Fibroblast of skin of scalp (primary cell): ENCODE measurements around the gene MT2A. TPM values are rescaled to one million over a fixed set of nuclear protein-coding genes. Genes with fewer than 3 reads are reported as not detected.
A peak's percentile ranks its signal among the peaks of the same experiment; 100 is the strongest.
"Not testable (repeated sequence)": the region's sequence is repeated elsewhere in the genome, so short reads cannot be mapped to it uniquely, and the experiment has no call there.

Experiments
- DNase-seq: peaks from one replicate; pipeline ENCODE4 v3.0.0-alpha.2; 2013
- polyA plus RNA-seq, 2 experiments: library from polyadenylated mRNA; unstranded; fragments of 120-200 nt; gene quantifications; one replicate each; pipeline ENCODE4 v1.2.1, GENCODE V29; 2013; ENCODE audit not compliant: insufficient read length in 2 of 2

Gene MT2A
- polyA plus RNA-seq (2013, experiment 1 of 2; ENCODE audit: insufficient read length) = 99.6 TPM
- 96.3 TPM for polyA plus RNA-seq (2013, experiment 2 of 2; ENCODE audit: insufficient read length)

DNA sequence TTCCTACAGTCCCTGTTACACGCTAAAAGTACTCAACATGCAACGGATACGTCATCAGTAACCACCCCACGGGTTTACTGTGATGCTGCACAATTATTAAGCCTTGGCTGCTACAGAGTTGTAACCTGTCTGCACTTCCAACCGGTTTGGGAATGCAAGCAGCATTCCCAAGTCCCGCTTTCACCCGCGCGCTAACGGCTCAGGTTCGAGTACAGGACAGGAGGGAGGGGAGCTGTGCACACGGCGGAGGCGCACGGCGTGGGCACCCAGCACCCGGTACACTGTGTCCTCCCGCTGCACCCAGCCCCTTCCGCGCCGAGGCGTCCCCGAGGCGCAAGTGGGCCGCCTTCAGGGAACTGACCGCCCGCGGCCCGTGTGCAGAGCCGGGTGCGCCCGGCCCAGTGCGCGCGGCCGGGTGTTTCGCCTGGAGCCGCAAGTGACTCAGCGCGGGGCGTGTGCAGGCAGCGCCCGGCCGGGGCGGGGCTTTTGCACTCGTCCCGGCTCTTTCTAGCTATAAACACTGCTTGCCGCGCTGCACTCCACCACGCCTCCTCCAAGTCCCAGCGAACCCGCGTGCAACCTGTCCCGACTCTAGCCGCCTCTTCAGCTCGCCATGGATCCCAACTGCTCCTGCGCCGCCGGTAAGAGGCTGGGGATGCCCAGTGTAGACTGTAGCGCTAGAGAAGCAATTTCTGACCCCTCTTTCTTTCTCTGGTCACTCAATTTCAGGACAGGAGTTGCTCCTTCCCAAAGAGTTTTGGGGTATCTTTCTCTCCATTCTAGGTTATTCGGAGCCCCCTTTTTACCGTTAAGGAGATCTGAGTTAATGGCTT, at the start of gene MT2A:
Gene MT2A, plus strand, starts transcription at position 542 of the 833 bp plus-strand sequence. Its CDS starts 72 bp downstream, at position 614.
- peak; percentile 96 for DNase-seq

DNA sequence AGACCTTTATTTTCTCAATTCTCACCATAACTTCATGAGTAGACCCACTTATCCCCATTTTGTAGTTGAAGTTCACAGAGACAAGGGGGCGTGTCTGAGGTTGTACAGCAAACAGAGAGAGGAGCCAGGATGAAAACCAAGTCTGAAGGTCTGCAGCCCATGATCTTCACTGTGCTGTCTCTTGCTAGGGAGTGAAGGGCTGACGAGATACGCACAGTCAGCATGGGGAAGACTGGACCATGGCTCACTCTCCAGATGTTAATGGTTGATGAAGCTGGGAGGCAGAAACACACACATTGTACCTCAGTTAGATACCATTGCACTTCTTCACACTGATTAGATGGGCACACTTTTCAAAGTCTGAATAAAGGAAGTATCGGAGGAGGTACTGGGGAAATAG, 49.3 kb upstream of the MT2A start:
- DNase-seq = no peak

DNA sequence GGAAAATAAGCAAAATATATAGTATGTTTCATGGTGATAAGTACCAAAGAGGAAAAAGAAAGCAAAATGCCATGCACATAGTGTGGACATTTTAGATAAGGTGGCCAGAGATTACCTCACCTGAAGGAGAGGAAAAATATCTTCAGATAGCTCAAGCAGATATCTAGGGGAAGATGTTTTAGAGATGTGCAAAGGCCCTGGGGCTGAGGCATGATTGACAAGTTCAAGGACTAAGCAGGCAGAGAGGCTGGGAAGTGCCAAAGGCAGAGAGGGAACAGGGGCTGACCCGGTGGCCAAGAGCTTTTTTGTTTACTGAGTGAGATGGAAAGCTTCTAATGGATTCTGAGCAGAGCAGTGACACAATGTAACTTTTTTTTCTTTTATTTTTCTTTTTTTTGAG, 47.9 kb upstream of the MT2A start:
- no peak for DNase-seq

DNA sequence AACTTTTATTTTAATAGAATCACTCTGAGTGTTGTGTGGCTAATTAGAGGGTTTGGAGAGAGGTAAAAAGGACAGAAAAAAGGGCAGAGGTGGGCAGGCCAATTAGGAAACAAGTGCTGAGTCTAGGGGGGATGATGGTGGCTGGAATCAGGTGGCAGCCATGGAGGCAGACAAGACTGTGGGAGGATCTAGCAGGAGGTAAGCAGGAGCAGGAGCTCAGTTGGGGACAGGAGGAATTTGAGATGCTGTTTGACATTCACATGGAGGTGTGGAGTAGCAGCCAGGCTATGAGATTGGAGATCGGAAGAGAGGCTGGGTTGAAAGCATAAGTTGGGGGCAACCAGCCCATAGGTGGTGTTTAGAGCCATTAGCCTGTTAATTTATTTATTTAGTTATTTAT, 47.3 kb upstream of the MT2A start:
- no peak for DNase-seq

DNA sequence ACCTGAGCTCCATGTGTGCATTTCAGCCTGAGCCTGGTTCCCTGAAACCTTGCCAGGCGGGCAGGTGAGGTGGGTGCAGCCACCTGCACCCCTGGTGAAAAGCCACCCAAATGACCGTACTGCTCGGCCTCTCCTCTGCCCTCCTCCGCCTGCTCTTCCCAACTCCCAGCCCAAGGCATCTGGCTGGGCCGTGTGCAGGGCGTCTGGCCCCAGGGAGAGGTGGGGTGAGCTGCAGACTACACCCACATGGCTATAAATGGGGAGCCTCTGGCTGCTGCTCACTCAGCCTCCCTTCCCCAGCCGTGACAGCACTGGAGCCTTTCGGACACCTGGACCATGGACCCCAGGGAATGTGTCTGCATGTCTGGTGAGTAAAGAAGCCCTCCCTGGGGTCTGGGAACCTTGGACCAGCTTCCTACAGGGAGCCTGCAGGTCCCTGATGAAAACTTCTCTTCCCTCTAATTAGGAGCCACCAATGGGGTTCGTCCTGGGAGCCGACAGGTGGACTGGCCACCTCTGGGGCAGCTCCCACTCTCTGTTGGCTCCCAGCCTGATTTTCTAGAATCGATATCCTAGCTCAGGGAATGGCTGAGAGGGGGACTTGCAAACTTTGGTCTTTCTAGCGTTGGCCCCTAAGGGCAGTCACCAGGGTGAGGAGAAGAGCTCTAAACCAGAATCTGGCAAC, 43.4 kb upstream of the MT2A start, which contains the start of gene MT4:
Gene MT4, plus strand, starts transcription at position 281 of the 685 bp plus-strand sequence. Its CDS starts 56 bp downstream, at position 337.
- no peak for DNase-seq

DNA sequence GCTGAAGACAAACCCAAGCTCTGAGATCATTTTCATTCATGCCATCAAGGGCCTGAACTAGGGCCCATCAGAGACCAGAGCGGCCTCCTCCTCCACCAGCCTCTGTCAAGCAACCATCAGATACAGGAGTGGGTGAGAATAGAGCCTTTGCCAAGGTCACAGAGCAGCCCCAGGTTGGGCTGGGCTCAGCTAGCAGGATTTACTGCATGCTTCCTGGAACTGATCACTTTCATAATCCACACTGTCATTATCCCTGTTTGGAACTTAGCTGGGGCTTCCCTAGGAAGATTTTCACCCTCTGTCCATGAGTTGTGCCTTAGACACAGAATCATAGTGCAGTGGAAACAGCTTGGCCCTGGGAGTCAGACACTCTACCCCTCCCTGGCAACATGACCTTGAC, 38.4 kb upstream of the MT2A start:
- no peak for DNase-seq

DNA sequence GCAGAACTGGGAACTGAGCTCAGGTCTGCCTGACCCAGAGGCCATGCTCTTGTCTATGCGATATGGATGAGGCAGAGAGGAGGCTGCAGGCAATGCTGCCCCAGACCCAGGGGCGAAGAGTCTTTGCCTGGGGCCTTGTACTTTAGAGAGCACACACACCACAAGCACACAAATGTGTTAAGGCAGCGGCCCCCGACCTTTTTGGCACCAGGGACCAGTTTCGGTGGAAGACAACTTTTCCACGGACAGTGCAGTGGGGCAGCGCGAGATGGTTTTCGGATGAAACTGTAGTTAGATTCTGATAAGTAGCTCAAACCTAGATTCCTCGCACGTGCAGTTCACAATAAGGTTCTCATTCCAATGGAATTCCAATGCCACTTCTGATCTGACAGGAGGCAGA, 36.9 kb upstream of the MT2A start:
- DNase-seq = no peak

DNA sequence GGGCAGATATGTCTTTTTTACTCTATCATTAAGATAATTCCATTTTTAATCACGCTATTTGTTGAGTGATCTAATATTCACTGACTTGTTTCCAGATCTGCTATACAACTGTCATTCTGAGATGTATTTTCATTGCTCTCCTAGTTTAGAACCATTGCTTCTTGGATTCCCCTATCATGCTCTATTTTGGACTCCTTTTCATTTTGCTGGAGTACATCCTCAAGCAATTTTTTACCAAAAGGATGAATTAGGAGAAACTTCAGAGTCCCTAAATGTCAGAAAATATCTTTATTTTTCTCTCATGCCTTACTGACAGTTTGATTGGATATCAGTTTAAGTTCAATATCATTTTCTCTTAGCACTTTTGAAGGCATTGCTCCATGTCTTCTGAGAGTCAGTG, 33.8 kb upstream of the MT2A start:
- no peak for DNase-seq

DNA sequence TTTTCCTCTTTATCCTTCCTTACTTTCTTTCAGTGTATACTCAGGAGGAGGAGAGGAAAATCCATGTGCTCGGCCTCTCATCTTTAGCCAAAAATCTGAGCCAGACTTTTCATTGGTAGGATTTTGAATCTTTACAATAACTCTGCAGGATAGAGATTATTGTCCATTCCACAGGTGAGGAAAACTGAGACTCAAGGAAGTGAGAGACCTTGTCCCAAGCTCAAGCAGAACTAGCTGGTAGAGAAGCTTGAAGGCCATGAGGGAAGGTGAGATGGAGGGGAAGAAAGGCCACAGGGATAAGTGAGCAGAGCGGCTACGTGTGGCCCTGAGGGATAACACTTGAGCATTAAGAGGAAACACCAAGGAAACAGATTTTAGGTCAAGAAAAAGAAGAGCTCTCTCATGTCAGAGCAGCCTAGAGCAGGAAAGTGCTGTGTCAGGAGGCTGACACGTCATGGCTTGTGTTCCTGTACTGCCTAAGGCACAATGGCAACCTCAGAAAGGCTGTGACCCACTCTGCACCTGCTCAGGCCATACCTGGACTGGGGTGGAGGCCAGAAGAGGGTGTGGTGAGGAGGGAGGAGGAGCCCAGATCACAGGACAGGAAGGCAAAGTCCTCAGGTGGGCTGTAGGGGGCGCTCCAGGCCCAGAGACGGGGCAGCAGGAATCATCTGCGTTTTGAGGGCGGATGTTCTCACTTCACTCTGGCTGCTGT, 31.6 kb upstream of the MT2A start:
- peak; percentile 51 for DNase-seq

DNA sequence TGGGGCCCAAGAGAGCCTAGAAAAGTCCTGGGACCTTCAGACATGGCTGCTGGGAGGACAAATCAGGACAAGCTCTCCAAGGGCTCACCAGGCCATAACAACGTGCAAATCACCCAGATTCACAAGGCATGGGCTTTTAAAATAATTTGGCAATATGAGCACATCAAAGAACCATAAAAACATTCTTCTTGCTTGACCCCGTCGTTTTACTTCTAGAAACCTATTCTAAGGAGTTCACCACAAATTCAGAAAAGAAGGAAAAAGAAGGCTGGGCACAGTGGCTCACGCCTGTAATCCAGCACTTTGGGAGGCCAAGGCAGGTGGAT, 31.1 kb upstream of the MT2A start:
- DNase-seq = no peak

DNA sequence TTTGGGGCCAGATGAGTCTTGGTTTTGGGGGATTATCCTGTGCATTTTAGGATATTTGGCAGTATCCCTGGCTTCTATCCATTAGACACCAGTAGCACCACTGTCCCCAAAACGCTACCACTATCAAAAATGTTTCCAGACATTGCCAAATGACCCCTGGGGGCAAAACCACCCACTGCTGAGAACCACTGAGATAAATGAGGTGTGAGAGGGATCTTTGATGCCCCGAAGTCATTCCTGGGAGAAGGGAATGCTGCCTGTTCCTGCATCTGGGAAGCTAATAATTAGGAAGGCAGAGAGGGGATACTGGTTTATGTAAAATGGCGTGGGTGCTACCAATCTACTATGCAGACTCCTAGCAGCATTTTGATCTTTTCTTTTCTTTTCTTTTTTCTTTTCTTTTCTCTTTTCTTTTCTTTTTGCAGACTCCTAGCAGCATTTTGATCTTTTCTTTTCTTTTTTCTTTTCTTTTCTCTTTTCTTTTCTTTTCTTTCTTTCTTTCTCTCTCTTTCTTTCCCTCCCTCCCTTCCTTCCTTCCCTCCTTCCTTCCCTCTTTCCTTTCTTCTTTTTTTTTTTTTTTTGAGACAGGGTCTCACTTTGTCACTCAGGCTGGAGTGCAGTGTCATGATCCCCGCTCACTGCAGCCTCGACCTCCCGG, 27.9 kb upstream of the MT2A start:
- no peak for DNase-seq

DNA sequence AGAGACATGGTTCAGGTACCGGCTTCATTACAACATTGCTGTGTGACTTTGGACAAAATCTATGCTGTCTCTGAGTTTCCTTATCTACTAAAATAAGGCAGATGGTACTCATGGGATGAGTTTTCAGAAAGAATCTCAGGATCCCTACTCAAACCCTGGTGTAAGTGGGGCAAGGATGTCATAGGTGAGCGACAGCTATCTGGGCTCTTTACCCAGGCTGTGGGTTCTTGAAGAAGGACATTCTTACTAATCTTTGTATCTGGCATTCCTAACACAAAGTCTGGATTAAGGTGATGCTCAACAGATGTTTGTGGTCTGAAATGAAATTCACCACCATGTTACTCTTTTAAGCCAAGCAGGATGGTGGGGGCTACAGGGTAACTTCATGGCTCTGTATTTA, 25.5 kb upstream of the MT2A start:
- DNase-seq = not testable (repeated sequence)

DNA sequence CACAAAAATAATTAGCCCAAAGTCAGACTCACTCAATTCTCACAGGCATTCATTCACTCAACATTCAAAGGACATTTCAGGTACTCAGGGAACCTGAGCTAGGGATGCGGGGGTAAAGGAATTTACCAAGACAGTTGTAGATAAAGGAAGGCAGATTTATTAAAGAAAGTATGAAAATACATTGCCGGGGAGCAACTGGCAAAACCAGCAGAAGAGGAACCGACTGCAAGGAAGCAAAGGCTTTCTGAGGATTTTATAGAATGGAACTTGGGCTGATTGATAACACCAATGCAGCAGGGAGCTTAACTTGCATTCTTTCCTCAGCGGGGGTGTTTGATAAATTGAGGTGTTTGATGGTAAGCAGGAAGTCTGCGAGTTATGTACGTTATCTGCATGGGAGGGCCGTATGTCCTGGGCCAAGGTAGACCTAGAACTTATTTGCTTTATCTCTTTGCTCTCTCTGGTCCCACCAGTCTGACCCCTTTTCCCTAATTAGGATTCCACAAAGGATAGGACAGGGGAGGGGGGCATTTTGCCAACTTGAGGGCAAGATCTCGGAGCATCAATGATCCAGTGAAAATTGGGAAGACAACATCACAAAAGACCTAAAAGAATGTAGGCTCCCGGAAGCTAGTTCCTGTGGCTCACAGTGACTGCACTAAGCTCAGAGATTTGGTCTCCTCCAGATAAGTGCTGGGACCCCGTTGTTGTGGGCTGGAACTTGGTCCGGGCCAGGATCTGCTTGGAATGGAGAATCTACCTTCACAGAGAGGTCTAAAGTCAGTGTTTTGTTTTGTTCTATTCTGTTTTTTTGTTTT, 24.8 kb upstream of the MT2A start:
- DNase-seq = no peak

DNA sequence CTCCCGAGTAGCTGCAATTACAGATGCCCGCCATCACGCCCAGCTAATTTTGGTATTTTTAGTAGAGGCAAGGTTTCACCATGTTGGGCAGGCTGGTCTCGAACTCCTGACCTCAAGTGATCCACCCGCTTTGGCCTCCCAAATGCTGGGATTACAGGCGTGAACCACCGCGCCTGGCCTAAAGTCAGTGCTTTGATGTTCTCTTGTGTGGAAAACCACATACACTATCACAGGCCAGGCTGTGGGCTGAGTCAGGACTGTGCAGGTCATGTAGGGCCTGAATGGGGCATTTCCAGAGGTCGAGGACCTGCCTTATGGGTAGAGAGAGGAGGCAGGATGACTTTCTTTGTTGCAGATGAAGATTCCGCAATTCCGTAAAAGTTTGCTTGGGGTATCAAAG, 24.1 kb upstream of the MT2A start:
- DNase-seq = no peak

DNA sequence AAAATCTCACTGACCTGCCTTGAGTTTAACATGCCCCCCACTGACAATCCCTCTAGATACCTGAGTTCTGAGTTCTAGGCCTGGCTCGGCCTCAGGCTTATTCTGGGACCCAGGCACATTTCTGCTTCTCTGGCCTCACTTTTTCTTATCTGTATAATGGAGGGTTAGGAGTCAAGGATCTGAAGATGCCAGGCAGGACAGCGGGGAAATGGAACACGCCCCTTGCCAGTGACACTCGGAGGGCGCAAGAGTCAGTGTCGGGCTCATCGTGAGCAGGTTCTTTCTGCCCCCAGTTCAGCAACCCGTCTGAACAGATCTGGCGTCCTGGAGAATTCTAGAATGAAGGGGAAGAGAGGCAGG, 19.6 kb upstream of the MT2A start:
- DNase-seq = no peak

DNA sequence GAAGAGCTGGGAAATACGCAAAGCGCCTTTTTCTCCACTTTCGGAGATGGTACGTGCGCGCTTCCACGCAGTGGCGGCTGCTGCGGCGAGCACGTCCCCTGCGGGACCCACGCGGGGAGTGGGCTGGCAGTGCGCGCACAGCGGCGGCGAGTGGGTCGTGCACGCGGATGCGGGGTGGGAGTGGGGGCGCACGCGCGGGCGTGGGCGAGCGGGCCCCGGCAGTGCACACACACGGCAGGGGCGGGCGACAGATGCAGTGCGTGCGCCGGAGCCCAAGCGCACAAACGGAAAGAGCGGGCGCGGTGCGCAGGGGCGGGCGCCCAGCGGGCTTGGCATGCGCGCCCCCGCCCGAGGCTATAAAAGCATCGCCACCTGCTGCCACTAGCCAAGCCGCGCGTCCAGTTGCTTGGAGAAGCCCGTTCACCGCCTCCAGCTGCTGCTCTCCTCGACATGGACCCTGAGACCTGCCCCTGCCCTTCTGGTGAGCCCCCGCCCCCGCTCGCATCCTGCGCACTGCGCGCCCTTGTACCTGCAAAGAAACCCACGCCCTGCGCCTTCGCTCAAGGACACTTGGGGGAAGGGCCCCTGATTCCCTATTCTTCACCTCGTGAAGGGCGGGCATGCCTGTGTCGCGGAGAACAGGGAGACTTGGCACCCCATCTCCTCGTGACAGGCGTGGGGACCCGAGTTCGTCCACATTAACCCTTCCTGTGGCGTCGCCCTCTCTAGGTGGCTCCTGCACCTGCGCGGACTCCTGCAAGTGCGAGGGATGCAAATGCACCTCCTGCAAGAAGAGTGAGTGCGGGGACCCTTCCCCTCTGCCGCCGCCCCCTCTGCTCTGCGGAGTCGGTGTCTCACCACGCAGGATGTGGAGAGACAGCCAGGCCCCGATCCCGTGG, 19.0 kb upstream of the MT2A start, which contains the start of gene MT3:
Gene MT3, plus strand, starts transcription at position 388 of the 899 bp plus-strand sequence. Its CDS starts 63 bp downstream, at position 451.
- no peak for DNase-seq

DNA sequence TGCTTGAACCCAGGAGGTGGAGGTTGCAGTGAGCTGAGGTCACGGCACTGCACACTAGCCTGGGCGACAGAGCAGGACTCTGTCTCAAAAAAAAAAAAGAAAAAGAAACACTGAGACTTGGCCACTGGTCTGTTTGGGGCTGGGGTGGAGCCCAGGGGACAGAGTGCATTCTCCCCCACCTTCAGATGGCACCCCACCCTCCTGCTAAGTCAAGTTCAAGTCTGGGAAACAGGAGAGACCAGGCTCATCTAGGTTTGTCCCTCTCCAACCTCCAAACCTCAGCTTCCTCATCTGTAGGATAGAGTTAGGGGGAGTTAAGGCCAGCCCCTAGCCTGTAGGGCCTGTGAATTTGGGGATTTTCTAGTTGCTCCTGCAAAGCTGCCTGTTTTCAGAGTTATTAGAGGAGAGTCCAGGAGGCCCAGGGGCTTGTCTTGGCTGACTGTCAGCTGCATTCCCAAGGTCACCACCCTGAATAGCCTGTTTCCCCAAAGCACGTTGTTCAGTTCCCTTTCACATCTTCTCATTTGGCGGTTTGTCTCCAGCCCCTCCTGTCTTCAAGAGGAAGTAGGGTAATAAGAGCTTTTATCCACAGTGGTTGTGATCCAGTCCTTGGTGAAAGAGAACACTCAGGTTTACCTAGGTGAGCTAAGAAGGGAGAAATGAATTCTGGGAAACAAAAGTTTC, 16.9 kb upstream of the MT2A start:
- no peak for DNase-seq

DNA sequence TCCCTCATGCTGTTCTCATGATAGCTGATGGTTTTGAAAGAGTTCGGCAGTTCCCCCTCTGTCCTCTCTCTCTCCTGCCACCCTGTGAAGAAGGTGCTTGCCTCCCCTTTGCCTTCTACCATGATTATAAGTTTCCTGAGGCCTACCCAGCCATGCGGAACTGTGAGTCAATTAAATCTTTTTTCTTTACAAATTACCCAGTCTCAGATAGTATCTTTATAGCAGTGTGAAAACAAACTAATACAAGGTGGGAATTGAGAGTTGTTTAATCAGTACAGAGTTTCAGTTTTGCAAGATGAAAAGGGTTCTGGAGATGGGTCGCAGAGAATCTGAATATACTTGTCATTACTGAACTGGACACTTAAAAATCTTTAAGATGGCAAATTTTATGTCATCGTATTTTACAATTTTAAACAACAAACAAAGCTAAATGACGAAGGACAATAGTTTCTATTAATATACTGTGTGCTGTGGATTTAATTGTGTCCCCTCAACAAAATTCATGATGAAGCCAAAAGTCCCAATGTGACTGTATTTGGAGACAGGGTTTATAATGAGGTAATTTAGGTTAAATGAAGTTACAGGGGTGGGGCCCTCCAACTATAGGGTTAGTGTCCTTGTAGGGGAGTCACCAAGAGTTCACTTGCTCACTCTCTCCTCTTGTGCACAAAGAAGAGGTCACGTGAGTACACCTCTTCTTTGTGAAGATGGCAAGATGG, 14.7 kb upstream of the MT2A start:
- DNase-seq = no peak

DNA sequence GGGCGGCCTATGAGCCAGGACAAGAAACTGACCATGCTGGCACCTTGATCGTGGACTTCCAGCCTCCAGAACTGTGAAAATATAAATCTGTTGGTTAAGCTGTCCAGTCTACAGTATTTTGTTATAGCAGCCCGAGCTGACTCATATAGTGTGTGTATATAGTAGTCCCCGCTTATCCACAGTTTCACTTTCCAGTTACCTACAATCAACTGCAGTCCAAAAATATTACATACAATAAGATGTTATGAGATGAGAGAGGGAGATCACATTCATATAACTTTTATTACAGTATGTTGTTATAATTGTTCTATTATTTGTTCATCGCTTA, 14.1 kb upstream of the MT2A start:
- no peak for DNase-seq
